Neural cell (in vitro differentiated cells): ENCODE data around the gene PSMG1.

Source experiments
- TF ChIP-seq, protein P1 (sequence below): IDR thresholded peaks from 2 replicates; pipeline ENCODE4 v1.6.1; 2012; ENCODE audit warnings: borderline replicate concordance
- TF ChIP-seq, protein P2 (sequence below): fragments of 450-650 bp; IDR thresholded peaks from 2 replicates; pipeline ENCODE4 v1.5.1; 2014; ENCODE audit warnings: antibody characterized with exemption, mild to moderate bottlenecking, moderate library complexity; ENCODE audit not compliant: poor library complexity, severe bottlenecking

DNA sequence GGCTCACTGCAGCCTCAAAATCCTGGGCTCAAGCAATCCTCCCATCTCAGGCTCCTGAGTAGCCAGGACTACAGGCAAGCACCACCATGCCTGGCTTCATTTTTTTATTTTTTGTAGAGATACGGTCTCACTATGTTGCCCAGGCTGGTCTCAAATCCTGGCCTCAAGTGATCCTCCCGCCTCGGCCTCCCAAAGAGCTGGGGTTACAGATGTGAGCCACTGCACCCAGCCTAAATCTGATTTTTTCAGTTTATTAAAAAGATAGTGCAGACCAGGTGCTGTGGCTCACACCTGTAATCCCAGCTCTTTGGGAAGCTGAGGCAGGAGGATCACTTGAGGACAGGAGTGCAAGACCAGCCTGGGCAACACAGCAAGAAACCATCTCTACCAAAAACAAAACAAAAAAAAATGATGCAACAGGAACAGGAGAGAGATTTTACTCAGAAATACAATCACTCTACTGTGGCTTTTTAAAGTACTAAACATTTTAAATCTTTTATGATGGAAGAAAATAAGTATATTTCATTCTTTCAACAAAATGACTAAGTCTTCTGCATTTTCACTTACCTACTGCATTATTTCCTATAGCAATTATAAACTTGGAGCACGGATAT, 1.9 kb downstream of the PSMG1 start:
- TF ChIP-seq, protein P1, sequence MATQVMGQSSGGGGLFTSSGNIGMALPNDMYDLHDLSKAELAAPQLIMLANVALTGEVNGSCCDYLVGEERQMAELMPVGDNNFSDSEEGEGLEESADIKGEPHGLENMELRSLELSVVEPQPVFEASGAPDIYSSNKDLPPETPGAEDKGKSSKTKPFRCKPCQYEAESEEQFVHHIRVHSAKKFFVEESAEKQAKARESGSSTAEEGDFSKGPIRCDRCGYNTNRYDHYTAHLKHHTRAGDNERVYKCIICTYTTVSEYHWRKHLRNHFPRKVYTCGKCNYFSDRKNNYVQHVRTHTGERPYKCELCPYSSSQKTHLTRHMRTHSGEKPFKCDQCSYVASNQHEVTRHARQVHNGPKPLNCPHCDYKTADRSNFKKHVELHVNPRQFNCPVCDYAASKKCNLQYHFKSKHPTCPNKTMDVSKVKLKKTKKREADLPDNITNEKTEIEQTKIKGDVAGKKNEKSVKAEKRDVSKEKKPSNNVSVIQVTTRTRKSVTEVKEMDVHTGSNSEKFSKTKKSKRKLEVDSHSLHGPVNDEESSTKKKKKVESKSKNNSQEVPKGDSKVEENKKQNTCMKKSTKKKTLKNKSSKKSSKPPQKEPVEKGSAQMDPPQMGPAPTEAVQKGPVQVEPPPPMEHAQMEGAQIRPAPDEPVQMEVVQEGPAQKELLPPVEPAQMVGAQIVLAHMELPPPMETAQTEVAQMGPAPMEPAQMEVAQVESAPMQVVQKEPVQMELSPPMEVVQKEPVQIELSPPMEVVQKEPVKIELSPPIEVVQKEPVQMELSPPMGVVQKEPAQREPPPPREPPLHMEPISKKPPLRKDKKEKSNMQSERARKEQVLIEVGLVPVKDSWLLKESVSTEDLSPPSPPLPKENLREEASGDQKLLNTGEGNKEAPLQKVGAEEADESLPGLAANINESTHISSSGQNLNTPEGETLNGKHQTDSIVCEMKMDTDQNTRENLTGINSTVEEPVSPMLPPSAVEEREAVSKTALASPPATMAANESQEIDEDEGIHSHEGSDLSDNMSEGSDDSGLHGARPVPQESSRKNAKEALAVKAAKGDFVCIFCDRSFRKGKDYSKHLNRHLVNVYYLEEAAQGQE, result no peak
- TF ChIP-seq, protein P2, sequence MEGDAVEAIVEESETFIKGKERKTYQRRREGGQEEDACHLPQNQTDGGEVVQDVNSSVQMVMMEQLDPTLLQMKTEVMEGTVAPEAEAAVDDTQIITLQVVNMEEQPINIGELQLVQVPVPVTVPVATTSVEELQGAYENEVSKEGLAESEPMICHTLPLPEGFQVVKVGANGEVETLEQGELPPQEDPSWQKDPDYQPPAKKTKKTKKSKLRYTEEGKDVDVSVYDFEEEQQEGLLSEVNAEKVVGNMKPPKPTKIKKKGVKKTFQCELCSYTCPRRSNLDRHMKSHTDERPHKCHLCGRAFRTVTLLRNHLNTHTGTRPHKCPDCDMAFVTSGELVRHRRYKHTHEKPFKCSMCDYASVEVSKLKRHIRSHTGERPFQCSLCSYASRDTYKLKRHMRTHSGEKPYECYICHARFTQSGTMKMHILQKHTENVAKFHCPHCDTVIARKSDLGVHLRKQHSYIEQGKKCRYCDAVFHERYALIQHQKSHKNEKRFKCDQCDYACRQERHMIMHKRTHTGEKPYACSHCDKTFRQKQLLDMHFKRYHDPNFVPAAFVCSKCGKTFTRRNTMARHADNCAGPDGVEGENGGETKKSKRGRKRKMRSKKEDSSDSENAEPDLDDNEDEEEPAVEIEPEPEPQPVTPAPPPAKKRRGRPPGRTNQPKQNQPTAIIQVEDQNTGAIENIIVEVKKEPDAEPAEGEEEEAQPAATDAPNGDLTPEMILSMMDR, result no peak
